ENCODE measurements around the gene CNOT10. TPM values are rescaled to one million over a fixed set of nuclear protein-coding genes. Genes with fewer than 3 reads are reported as not detected.

Gene CNOT10
- total RNA-seq, 2 donors from 2014 or later = 12.5 to 25.3 TPM

DNA sequence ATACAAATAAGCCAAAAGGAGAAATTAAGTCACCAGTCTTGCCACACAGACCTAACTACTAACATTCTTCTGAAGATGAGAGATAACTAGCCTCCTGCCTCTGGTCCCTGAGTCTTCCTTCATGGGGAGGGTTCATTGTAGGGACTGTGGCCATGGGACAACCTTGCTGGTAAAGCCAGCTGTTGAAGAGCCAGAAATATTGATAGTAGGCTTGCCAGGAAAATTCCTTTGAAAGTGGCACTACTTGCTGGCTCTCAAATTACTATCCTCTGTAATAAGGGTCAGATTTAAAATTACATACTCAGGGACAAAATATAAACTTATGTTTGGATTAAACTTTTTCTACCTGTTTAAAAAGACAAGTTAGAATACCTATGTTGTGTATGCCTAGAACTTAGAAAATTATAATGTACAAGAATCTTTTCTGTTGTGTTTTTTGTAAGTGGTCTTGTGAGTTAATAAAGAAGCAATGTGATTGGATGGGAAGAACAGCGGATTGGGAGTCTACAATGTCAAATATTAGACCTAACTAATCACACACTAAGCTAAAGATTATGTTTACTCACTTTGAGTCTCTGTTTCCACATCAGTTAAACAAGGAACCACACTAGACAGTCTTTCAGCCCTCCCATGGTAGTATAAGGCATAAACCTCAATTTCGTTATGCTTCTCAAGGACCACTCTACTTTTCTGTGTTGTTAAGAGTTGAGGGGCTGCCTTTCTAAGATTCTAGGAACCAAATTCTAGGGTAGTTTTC is 72.8 kb downstream of the CNOT10 start:
- no peak overlapping the region for H3K27ac ChIP-seq
- H3K36me3 ChIP-seq = peaks cover 6% of the 10 kb centered on the region
- TF ChIP-seq, protein P1, sequence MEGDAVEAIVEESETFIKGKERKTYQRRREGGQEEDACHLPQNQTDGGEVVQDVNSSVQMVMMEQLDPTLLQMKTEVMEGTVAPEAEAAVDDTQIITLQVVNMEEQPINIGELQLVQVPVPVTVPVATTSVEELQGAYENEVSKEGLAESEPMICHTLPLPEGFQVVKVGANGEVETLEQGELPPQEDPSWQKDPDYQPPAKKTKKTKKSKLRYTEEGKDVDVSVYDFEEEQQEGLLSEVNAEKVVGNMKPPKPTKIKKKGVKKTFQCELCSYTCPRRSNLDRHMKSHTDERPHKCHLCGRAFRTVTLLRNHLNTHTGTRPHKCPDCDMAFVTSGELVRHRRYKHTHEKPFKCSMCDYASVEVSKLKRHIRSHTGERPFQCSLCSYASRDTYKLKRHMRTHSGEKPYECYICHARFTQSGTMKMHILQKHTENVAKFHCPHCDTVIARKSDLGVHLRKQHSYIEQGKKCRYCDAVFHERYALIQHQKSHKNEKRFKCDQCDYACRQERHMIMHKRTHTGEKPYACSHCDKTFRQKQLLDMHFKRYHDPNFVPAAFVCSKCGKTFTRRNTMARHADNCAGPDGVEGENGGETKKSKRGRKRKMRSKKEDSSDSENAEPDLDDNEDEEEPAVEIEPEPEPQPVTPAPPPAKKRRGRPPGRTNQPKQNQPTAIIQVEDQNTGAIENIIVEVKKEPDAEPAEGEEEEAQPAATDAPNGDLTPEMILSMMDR (IDR thresholded peaks at IDR 0.05) = no peak
- no peak for DNase-seq (ENCODE audit: low spot score)
- no peaks in the 10 kb centered on the region for H3K9me3 ChIP-seq
- ATAC-seq (ENCODE audit: insufficient number of reproducible peaks, low FRiP score, low read depth) = no peak
- H3K27me3 ChIP-seq (replicated peaks; ENCODE audit: insufficient read depth) = no peaks in the 10 kb centered on the region
- H3K4me1 ChIP-seq (ENCODE audit: control insufficient read depth in 1 of 2, low read depth in 2 of 2) = no peaks in the 10 kb centered on the region
- no peak overlapping the region for H3K4me3 ChIP-seq

DNA sequence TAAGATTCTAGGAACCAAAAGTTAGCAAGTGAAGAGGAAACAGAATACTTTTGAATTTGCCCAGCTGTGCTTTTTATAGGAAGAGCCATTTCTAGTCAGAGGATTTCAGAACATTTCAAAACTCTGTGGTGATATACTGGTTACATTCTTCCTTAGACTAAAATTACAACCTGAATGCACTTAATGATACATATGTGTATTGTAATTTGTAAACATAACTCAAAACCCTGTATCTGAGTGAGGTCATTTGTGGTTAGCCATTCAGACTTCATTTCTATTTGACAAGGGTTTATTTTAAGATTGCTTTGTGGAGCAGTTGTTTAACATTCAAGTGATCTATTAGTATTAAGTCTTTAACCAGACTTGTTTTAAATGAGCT is 73.4 kb downstream of the CNOT10 start:
- Histone ChIP-seq H3K9me3 (no peaks in the 10 kb centered on the region), H3K27ac (no peak overlapping the region), H3K36me3 (peaks cover 10% of the 10 kb centered on the region), H3K4me1 (ENCODE audit: control insufficient read depth in 1 of 2, low read depth in 2 of 2) (no peaks in the 10 kb centered on the region), H3K4me3 (no peak overlapping the region), H3K27me3 (replicated peaks; ENCODE audit: insufficient read depth) (no peaks in the 10 kb centered on the region)
- no peak for DNase-seq (ENCODE audit: low spot score)
- TF ChIP-seq, protein P1 (IDR thresholded peaks at IDR 0.05) = no peak
- ATAC-seq (ENCODE audit: insufficient number of reproducible peaks, low FRiP score, low read depth) = no peak

DNA sequence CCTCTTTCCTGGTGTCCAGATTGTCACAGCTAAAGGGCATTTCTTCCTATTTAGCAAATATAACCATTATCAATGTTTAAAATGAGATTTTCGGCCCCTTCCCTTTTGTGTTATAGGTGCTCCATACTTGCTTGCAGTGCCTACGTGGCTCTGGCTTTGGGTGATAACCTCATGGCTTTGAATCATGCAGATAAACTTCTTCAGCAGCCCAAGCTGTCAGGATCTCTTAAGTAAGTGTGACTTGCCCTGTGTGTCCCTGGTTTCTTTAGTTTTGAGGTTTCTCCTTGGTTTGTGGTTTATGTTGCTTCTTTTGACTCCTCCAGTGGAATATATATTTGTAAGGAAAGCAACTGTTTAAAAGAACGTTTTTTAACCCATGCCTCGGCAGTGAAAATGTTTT is 74.4 kb downstream of the CNOT10 start:
- no peaks in the 10 kb centered on the region for H3K4me1 ChIP-seq (ENCODE audit: control insufficient read depth in 1 of 2, low read depth in 2 of 2)
- TF ChIP-seq, protein P1 (IDR thresholded peaks at IDR 0.05) = no peak
- no peaks in the 10 kb centered on the region for H3K27me3 ChIP-seq (replicated peaks; ENCODE audit: insufficient read depth)
- no peak overlapping the region for H3K4me3 ChIP-seq
- no peak for DNase-seq (ENCODE audit: low spot score)
- H3K36me3 ChIP-seq = peaks cover 10% of the 10 kb centered on the region
- no peak for ATAC-seq (ENCODE audit: insufficient number of reproducible peaks, low FRiP score, low read depth)
- H3K9me3 ChIP-seq = no peaks in the 10 kb centered on the region
- no peak overlapping the region for H3K27ac ChIP-seq

DNA sequence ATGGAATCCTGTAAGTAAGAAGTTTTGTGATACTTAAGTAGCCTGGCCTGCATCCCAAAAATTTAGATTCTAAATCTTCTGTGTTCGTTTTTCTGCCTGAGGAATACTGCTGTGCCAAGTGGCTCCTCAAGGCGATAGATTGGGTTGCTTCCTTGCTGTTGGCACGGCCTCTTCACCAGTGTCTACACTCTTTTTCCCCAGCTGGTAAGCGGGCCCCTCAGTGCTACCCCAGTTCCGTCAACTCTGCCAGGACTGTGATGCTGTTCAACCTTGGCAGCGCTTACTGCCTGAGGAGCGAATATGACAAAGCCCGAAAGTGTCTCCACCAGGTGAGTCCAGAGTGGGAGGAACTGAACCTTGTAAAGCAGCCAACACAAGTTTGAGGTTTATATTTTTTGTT is 79.5 kb downstream of the CNOT10 start:
- DNase-seq (ENCODE audit: low spot score) (no peak), ATAC-seq (ENCODE audit: insufficient number of reproducible peaks, low FRiP score, low read depth) (no peak)
- TF ChIP-seq, protein P1 (IDR thresholded peaks at IDR 0.05) = no peak
- no peaks in the 10 kb centered on the region for H3K9me3 ChIP-seq
- H3K4me1 ChIP-seq (ENCODE audit: control insufficient read depth in 1 of 2, low read depth in 2 of 2) = no peaks in the 10 kb centered on the region
- H3K4me3 ChIP-seq = no peak overlapping the region
- peaks cover 13% of the 10 kb centered on the region for H3K36me3 ChIP-seq
- H3K27ac ChIP-seq = no peak overlapping the region
- H3K27me3 ChIP-seq (replicated peaks; ENCODE audit: insufficient read depth) = no peaks in the 10 kb centered on the region

DNA sequence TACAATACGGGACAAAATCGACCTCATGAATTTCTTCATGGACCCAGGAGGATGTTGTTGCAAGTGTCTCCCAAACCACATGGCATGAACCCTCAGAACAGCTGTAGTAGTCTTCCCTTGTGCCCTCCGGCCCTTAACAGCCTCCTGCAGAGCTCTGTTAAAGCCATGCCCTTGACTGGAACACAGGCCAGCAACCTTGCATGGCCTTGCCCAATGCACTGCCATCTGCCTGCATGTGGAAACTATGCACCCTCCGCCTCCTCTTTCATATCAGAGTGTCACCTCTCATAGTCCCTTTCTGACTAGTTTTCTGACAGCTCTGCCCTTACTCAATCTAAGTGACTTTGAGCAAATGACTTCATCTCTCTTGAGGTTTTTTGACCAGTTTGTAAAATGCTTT is 93.4 kb downstream of the CNOT10 start:
- no peak overlapping the region for H3K4me3 ChIP-seq
- no peak for DNase-seq (ENCODE audit: low spot score)
- no peaks in the 10 kb centered on the region for H3K27me3 ChIP-seq (replicated peaks; ENCODE audit: insufficient read depth)
- no peaks in the 10 kb centered on the region for H3K9me3 ChIP-seq
- ATAC-seq (ENCODE audit: insufficient number of reproducible peaks, low FRiP score, low read depth) = no peak
- H3K36me3 ChIP-seq = no peaks in the 10 kb centered on the region
- H3K4me1 ChIP-seq (ENCODE audit: control insufficient read depth in 1 of 2, low read depth in 2 of 2) = peaks cover 3 to 6% of the 10 kb centered on the region in 2 donors
- no peak overlapping the region for H3K27ac ChIP-seq
- TF ChIP-seq, protein P1 (IDR thresholded peaks at IDR 0.05) = no peak

Measured in thoracic aorta (tissue), 2 donors.